ENCODE data around the gene TBC1D1. TPM values are rescaled to one million over a fixed set of nuclear protein-coding genes. Genes with fewer than 3 reads are reported as not detected.

The TBC1D1 gene
- total RNA-seq, result 50.3 and 58.5 TPM in 2 replicates

DNA sequence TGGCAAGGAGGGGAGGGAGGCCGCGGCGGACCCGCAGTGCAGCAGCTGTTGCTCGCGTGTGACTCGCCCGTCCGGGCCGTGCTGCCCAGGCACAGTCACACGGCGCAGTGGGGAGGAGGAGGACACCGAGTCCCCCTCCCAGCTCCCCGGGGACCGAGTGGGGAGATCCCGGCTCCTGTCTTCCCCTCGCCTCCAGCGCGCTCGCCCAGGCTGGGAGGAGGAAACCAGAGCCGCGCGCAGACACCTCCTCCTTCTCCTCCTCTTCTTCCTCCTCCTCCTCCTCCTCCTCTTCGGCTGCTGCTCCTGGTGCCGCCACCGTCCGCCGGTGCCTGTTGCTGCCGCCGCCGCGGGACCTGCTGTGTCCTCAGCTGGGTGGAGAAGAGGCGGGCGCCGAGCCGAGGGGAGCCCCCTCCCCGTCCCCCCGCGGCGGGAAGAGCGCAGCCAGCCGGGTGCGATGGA lies at the start of gene TBC1D1:
TBC1D1 (plus strand) TSS at position 284 of the 459 bp plus-strand sequence. CDS start 11,012 bp downstream, outside the sequence.
- Mint-ChIP-seq H3K27me3 (ENCODE audit: low read depth) (peaks cover 12% of the 10 kb centered on the region), H3K4me3 (ENCODE audit: low read depth) (peak within 1 kb of the TSS; percentile 87), H3K36me3 (ENCODE audit: low read depth) (no peaks in the 10 kb centered on the region), H3K27ac (peak within 1 kb of the TSS; percentile 89), H3K9me3 (no peaks in the 10 kb centered on the region), H3K4me1 (ENCODE audit: low read depth) (peaks cover 40% of the 10 kb centered on the region)
- intact Hi-C loops (cut with micrococcal nuclease), result loop anchor here (1.0 to 10.0 kb wide), 8 partner anchors 18 to 966 kb away; partner anchors contain the start of genes KLF3, RELL1 and TLR6
- no peak for DNase-seq (ENCODE audit: low spot score)

DNA sequence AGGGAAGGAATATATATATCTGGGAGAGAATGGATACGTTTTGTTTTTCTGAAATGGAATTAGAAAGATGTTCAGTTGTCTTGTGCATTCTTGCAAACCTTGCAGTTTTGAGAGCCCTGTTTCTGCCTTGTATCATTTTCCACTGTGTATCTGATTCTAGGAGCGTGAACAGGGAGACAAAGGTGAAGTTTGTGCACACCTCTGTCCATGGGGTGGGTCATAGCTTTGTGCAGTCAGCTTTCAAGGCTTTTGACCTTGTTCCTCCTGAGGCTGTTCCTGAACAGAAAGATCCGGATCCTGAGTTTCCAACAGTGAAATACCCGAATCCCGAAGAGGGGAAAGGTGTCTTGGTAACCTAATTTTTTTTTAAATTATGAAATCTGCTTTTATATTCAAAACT lies 46.7 kb upstream of the TBC1D1 start:
- H3K27ac Mint-ChIP-seq, result no peak overlapping the region
- DNase-seq (ENCODE audit: low spot score), result no peak
- intact Hi-C loops (cut with micrococcal nuclease), result no loop called here
- peaks cover 61% of the 10 kb centered on the region for H3K36me3 Mint-ChIP-seq (ENCODE audit: low read depth)
- no peaks in the 10 kb centered on the region for H3K4me1 Mint-ChIP-seq (ENCODE audit: low read depth)
- no peaks in the 10 kb centered on the region for H3K9me3 Mint-ChIP-seq
- no peaks in the 10 kb centered on the region for H3K27me3 Mint-ChIP-seq (ENCODE audit: low read depth)
- H3K4me3 Mint-ChIP-seq (ENCODE audit: low read depth), result no peak overlapping the region

- Mint-ChIP-seq H3K36me3 (ENCODE audit: low read depth) (peaks cover 60% of the 10 kb centered on the region), H3K27ac (no peak overlapping the region), H3K4me1 (ENCODE audit: low read depth) (no peaks in the 10 kb centered on the region), H3K9me3 (no peaks in the 10 kb centered on the region), H3K27me3 (ENCODE audit: low read depth) (no peaks in the 10 kb centered on the region), H3K4me3 (ENCODE audit: low read depth) (no peak overlapping the region)
- no peak for DNase-seq (ENCODE audit: low spot score)
- intact Hi-C loops (cut with micrococcal nuclease), result no loop called here
Measured at GRCh38 chr4:37845201-37845600, 45.7 kb upstream of the TBC1D1 start.

- Mint-ChIP-seq H3K27ac (no peak overlapping the region), H3K4me3 (ENCODE audit: low read depth) (no peak overlapping the region), H3K27me3 (ENCODE audit: low read depth) (no peaks in the 10 kb centered on the region), H3K9me3 (no peaks in the 10 kb centered on the region), H3K36me3 (ENCODE audit: low read depth) (peaks cover 59% of the 10 kb centered on the region), H3K4me1 (ENCODE audit: low read depth) (no peaks in the 10 kb centered on the region)
- no peak for DNase-seq (ENCODE audit: low spot score)
- intact Hi-C loops (cut with micrococcal nuclease), result no loop called here
Measured at GRCh38 chr4:37847311-37847884, 43.5 kb upstream of the TBC1D1 start.

DNA sequence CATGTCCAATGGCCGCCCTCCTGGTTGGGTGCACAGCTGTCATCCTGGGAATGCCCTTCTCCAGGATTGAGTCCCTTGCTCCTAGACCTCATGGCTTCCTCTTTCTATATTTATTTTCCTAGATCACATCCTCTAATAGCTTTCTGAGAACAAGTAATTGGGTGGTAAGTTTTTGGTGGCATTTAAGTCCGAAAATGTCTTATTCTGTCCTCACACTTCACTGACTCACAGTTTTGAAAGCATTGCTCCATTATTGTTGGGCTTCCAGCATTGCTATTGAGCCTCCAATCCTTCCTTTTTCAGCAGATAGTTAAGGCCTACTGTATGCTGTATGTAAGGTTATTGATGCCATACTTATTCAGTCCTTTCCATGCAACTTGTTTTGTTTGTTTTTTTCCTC lies 38.5 kb upstream of the TBC1D1 start:
- Mint-ChIP-seq H3K4me3 (ENCODE audit: low read depth) (no peak overlapping the region), H3K27me3 (ENCODE audit: low read depth) (no peaks in the 10 kb centered on the region), H3K9me3 (no peaks in the 10 kb centered on the region), H3K4me1 (ENCODE audit: low read depth) (no peaks in the 10 kb centered on the region), H3K27ac (no peak overlapping the region), H3K36me3 (ENCODE audit: low read depth) (peaks cover 58% of the 10 kb centered on the region)
- intact Hi-C loops (cut with micrococcal nuclease), result no loop called here
- DNase-seq (ENCODE audit: low spot score), result no peak

DNA sequence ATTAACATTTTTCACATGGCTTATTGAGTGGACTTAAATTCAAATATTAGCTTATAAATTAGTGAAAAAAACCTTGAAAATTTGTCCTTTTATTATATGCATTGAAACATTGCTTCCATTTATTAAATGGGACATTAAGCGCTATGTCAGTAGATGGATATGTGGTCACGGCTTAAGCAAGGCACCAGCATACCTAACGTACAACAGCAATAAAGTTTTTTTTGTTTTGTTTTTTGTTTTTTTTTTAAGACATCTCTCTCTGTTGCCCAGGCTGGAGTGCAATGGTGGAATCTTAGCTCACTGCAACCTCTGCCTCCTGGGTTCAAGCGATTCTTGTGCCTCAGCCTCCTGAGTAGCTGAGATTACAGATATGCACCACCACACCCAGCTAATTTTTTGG lies 32.8 kb upstream of the TBC1D1 start:
- DNase-seq (ENCODE audit: low spot score), result no peak
- H3K4me3 Mint-ChIP-seq (ENCODE audit: low read depth), result no peak overlapping the region
- no peak overlapping the region for H3K27ac Mint-ChIP-seq
- no peaks in the 10 kb centered on the region for H3K27me3 Mint-ChIP-seq (ENCODE audit: low read depth)
- H3K9me3 Mint-ChIP-seq, result no peaks in the 10 kb centered on the region
- peaks cover 47% of the 10 kb centered on the region for H3K36me3 Mint-ChIP-seq (ENCODE audit: low read depth)
- H3K4me1 Mint-ChIP-seq (ENCODE audit: low read depth), result no peaks in the 10 kb centered on the region
- intact Hi-C loops (cut with micrococcal nuclease), result no loop called here

- Mint-ChIP-seq H3K36me3 (ENCODE audit: low read depth) (peaks cover 47% of the 10 kb centered on the region), H3K27ac (no peak overlapping the region), H3K4me1 (ENCODE audit: low read depth) (no peaks in the 10 kb centered on the region), H3K9me3 (no peaks in the 10 kb centered on the region), H3K4me3 (ENCODE audit: low read depth) (no peak overlapping the region), H3K27me3 (ENCODE audit: low read depth) (no peaks in the 10 kb centered on the region)
- no peak for DNase-seq (ENCODE audit: low spot score)
- intact Hi-C loops (cut with micrococcal nuclease), result no loop called here
Measured at GRCh38 chr4:37858872-37859271, 32.0 kb upstream of the TBC1D1 start.

- H3K4me3 Mint-ChIP-seq (ENCODE audit: low read depth), result no peak overlapping the region
- intact Hi-C loops (cut with micrococcal nuclease), result no loop called here
Measured at GRCh38 chr4:37860266-37860665, 30.6 kb upstream of the TBC1D1 start.

DNA sequence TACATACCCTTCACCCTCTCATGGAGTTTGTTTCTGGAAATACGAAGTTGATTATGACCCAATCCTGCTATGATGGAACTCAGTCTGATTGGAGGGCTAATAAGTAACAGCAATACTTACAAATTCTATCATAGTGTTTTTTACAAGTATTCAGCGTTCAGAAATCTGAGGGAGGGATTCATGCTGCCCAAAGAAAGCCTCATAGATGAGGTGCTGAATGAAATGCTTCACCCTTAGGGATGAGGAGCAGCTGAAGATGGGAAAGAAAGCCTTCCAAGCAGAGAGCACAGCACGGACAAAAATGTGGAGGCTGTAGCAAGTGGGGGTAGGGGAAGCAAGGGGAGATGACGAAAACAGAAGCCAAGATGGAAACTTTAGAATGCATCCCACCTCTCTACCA lies 27.9 kb upstream of the TBC1D1 start:
- intact Hi-C loops (cut with micrococcal nuclease), result no loop called here
- no peaks in the 10 kb centered on the region for H3K27me3 Mint-ChIP-seq (ENCODE audit: low read depth)
- DNase-seq (ENCODE audit: low spot score), result no peak
- no peaks in the 10 kb centered on the region for H3K4me1 Mint-ChIP-seq (ENCODE audit: low read depth)
- H3K36me3 Mint-ChIP-seq (ENCODE audit: low read depth), result peaks cover 56% of the 10 kb centered on the region
- H3K27ac Mint-ChIP-seq, result no peak overlapping the region
- no peaks in the 10 kb centered on the region for H3K9me3 Mint-ChIP-seq
- H3K4me3 Mint-ChIP-seq (ENCODE audit: low read depth), result no peak overlapping the region

More at GRCh38 chr4:37860266-37860665, 30.6 kb upstream of the TBC1D1 start:
- Mint-ChIP-seq H3K9me3 (no peaks in the 10 kb centered on the region), H3K4me1 (ENCODE audit: low read depth) (no peaks in the 10 kb centered on the region), H3K27ac (no peak overlapping the region), H3K27me3 (ENCODE audit: low read depth) (no peaks in the 10 kb centered on the region), H3K36me3 (ENCODE audit: low read depth) (peaks cover 48% of the 10 kb centered on the region)
- DNase-seq (ENCODE audit: low spot score), result no peak

GRCh38 chr4:37864786-37865185 lies 26.1 kb upstream of the TBC1D1 start:
- no peak overlapping the region for H3K27ac Mint-ChIP-seq
- no peak for DNase-seq (ENCODE audit: low spot score)
- intact Hi-C loops (cut with micrococcal nuclease), result no loop called here
- no peaks in the 10 kb centered on the region for H3K9me3 Mint-ChIP-seq
- H3K36me3 Mint-ChIP-seq (ENCODE audit: low read depth), result peaks cover 52% of the 10 kb centered on the region
- H3K27me3 Mint-ChIP-seq (ENCODE audit: low read depth), result no peaks in the 10 kb centered on the region
- no peak overlapping the region for H3K4me3 Mint-ChIP-seq (ENCODE audit: low read depth)
- H3K4me1 Mint-ChIP-seq (ENCODE audit: low read depth), result no peaks in the 10 kb centered on the region

- no peak overlapping the region for H3K4me3 Mint-ChIP-seq (ENCODE audit: low read depth)
- peaks cover 52% of the 10 kb centered on the region for H3K36me3 Mint-ChIP-seq (ENCODE audit: low read depth)
- intact Hi-C loops (cut with micrococcal nuclease), result no loop called here
- DNase-seq (ENCODE audit: low spot score), result no peak
- H3K27me3 Mint-ChIP-seq (ENCODE audit: low read depth), result no peaks in the 10 kb centered on the region
- no peaks in the 10 kb centered on the region for H3K9me3 Mint-ChIP-seq
- H3K27ac Mint-ChIP-seq, result no peak overlapping the region
- H3K4me1 Mint-ChIP-seq (ENCODE audit: low read depth), result no peaks in the 10 kb centered on the region
Measured at GRCh38 chr4:37865450-37865849, 25.4 kb upstream of the TBC1D1 start.

- peaks cover 4% of the 10 kb centered on the region for H3K4me1 Mint-ChIP-seq (ENCODE audit: low read depth)
- no peaks in the 10 kb centered on the region for H3K27me3 Mint-ChIP-seq (ENCODE audit: low read depth)
- H3K4me3 Mint-ChIP-seq (ENCODE audit: low read depth), result no peak overlapping the region
- H3K27ac Mint-ChIP-seq, result no peak overlapping the region
- intact Hi-C loops (cut with micrococcal nuclease), result no loop called here
- DNase-seq (ENCODE audit: low spot score), result no peak
- H3K9me3 Mint-ChIP-seq, result no peaks in the 10 kb centered on the region
- peaks cover 49% of the 10 kb centered on the region for H3K36me3 Mint-ChIP-seq (ENCODE audit: low read depth)
Measured at GRCh38 chr4:37867102-37867501, 23.8 kb upstream of the TBC1D1 start.

DNA sequence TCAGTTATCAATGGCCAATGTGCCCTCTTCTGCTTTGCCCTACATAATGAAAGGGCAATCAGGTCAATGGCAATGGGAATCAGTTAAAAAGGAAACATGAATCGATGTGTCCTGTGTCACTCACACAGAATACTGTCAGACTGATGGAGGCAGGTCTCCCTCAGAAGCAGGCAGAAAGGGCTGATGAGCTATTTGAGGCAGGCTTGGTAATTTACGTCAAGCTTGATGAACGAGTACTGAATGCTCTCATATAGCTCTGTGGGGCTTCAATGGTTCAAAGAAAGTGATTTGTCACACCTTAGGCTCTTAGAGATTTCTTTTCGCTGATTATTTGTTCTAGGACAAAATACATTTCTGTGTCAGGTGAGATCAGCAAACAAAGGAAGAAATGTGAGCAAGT lies 22.6 kb upstream of the TBC1D1 start:
- intact Hi-C loops (cut with micrococcal nuclease), result no loop called here
- Mint-ChIP-seq H3K36me3 (ENCODE audit: low read depth) (peaks cover 44% of the 10 kb centered on the region), H3K4me3 (ENCODE audit: low read depth) (no peak overlapping the region), H3K4me1 (ENCODE audit: low read depth) (peaks cover 14% of the 10 kb centered on the region), H3K9me3 (no peaks in the 10 kb centered on the region), H3K27ac (no peak overlapping the region), H3K27me3 (ENCODE audit: low read depth) (no peaks in the 10 kb centered on the region)
- DNase-seq (ENCODE audit: low spot score), result no peak
